HCEC 1CT (cell line): ENCODE data around the gene GPR61.
A peak's percentile ranks its signal among the peaks of the same experiment; 100 is the strongest.

Experiments used
- DNase-seq: peaks from one replicate; pipeline ENCODE4 v3.0.0-alpha.2; 2017

The GPR61 gene

GRCh38 chr1:109578947-109579443 lies 39.3 kb downstream of the GPR61 start:
- DNase-seq: no peak

DNA sequence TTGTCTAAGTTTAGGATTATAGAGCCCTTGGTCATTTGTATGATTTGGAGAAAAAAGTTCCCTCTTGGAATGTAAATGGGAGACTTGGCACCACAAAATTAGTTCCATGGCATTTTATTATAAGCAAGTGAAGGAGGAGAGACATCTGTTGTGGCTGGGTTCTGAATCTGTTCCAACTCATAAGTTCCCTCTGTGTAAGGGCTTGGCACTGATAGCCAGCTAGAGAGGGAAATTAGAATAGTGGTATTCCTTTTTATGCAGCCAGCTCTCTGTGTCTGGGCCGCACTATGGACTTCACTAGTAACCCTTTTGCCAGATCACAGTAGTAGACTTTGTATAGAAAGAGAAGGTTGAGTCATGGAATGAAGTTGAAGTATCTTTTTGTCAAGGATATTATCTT lies 39.8 kb downstream of the GPR61 start:
- no peak for DNase-seq

GRCh38 chr1:109582021-109582420 lies 42.3 kb downstream of the GPR61 start:
- DNase-seq: no peak

GRCh38 chr1:109584766-109585165 lies 45.1 kb downstream of the GPR61 start:
- DNase-seq: no peak

DNA sequence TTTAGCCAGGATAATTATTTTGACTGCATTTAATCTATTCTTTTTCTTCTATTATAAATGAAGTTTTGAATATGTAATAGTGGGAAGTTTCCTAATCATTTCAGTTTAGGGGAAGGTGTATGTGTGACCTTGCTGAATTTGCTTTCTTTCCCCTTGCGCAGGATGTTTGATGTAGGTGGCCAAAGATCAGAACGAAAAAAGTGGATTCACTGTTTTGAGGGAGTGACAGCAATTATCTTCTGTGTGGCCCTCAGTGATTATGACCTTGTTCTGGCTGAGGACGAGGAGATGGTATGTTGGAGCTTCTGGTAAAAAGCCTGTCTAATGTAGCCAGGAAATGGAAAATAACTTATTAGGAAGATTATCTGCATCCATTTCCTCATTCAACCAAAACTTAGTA lies 46.4 kb downstream of the GPR61 start:
- DNase-seq: no peak

- no peak for DNase-seq
Observed at GRCh38 chr1:109589177-109589576, 49.5 kb downstream of the GPR61 start.

DNA sequence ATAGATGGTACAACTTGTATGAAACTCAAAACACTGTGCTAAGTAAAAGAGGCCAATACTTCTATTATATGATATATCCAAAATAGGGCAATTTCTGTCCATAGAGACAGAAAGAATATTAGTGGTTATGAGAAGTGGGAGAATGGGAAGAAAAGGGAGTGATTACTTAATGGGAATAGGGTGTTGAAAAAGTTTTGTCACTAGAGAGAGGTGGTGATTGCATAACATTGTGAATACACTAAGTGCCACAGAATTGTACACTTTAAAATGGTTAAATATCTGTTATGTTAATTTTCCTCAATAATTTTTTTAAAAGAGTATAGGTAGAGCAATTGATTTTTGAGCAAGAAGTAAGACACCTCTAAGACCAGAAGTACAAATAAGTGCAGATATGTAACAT lies 50.0 kb downstream of the GPR61 start:
- DNase-seq: no peak

DNA sequence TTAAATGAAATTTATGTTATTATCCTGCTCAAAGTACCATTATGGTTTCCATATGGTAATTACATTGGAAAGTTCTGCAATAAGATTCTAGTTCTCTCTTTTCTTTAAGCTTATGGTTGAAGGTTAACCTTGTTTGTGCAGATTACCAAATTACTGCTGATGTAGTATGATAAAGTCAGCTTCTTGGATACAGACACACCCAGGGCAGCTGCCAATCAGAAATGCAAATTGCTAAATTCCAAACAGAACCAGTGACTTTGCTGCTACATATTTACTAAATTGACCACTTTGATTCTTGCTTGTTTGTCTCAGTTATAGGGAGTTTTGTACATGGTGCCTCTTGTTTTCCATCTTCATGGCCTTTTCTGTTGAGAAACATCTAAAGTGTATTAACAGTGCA lies 53.2 kb downstream of the GPR61 start:
- no peak for DNase-seq

GRCh38 chr1:109595531-109595930 lies 55.9 kb downstream of the GPR61 start:
- DNase-seq: peak; percentile 58
